ENCODE measurements around the gene ANXA6. TPM values are rescaled to one million over a fixed set of nuclear protein-coding genes. Genes with fewer than 3 reads are reported as not detected.

ANXA6 gene
- total and polyA plus RNA-seq, 9 of the 15 experiments (the other 6 are each of a cell fraction or from before 2014, with no cell fraction given): 0.70 to 13.2 (median 8.3) TPM

GRCh38 chr5:151158287-151158661 lies 695 bp upstream of the ANXA6 start:
- no peaks in the 10 kb centered on the region for H3K9me3 ChIP-seq (replicated peaks; ENCODE audit: control insufficient read depth, insufficient read depth, low read depth, low read length)
- DNase-seq (ENCODE audit: extremely low read depth in 1 of 4, low spot score in 3 of 4) (peak; percentile 65 to 85 (median 77)), ATAC-seq (peak; percentile 75), FAIRE-seq (peak; percentile 87)
- peak overlapping the region; percentile 40 to 88; a peak in 3 of 4 replicates for H3K9ac ChIP-seq (ENCODE audit: insufficient read depth in 1 of 2, low read depth in 2 of 2, low read length in 2 of 2)
- H3K27me3 ChIP-seq (ENCODE audit: control insufficient read depth in 2 of 2, insufficient read depth in 2 of 2, low read length in 2 of 2): peaks cover 0 to 2% of the 10 kb centered on the region in 2 experiments; a peak in 1 of 5 replicates
- peaks cover 24 to 25% of the 10 kb centered on the region in 2 experiments for H3K4me1 ChIP-seq (replicated peaks in 1 of 2; ENCODE audit: control insufficient read depth in 2 of 2, insufficient read depth in 2 of 2, low read length in 2 of 2)
- no peaks in the 10 kb centered on the region for H3K9me1 ChIP-seq (ENCODE audit: control insufficient read depth, insufficient read depth, low read length)
- no peaks in the 10 kb centered on the region for H3K79me2 ChIP-seq (ENCODE audit: control insufficient read depth, insufficient read depth, low read length)
- no peaks in the 10 kb centered on the region for H3K36me3 ChIP-seq (ENCODE audit: control insufficient read depth, insufficient read depth, low read length)
- peak overlapping the region; percentile 43; the same call in 1 of the 2 replicates for H3K4me3 ChIP-seq
- H4K20me1 ChIP-seq (replicated peaks; ENCODE audit: control insufficient read depth, insufficient read depth, low read length): no peaks in the 10 kb centered on the region
- H3K4me2 ChIP-seq (ENCODE audit: insufficient read depth, low read length): peak overlapping the region; percentile 79
- BruUV-seq (replicated peaks): no TSS peak
- peak overlapping the region; percentile 39; the same call in 1 of the 3 replicates for H3K27ac ChIP-seq (ENCODE audit: extremely low read depth, low read depth, low read length)
- CTCF ChIA-PET (ENCODE audit: low intra/inter-chr PET ratio): interaction anchor here (1.2 kb wide), 1 partner anchor 32 kb away, joined by 3 read pairs; no protein-coding TSS in a partner anchor
- peak overlapping the region; percentile 88 for H2AFZ ChIP-seq (ENCODE audit: low read depth, low read length)
- POLR2A ChIA-PET: interaction anchor here (0.6 to 1.5 kb wide), 5 partner anchors 43 to 1296 kb away, joined by 3 to 4 read pairs (median 3); no protein-coding TSS in a partner anchor
- intact Hi-C loops (cut with micrococcal nuclease) (no loop called here), in situ Hi-C loops (cut with MboI) (no loop called here)
- WGBS (ENCODE audit: insufficient coverage, low coverage, missing lambda C conversion rate): 0% methylated on average over 6 of the region's 6 CpGs
- TF ChIP-seq MAZ (CRISPR knock-in tag; conservative IDR thresholded peaks at IDR 0.05 in 1 of 2, IDR thresholded peaks at IDR 0.05 in 1 of 2): peak in 1 of 2 experiments; percentile 36; a peak in 1 of 4 replicates
- peak; percentile 60 for TF ChIP-seq CBFA2T3 (IDR thresholded peaks at IDR 0.05)
- TF ChIP-seq TEAD1 (CRISPR knock-in tag; IDR thresholded peaks at IDR 0.05): 0 out of 4 replicates have a peak, but pooled peaks of 1 of the 2 experiments have one; percentile 3
- TF ChIP-seq JUND (IDR thresholded peaks at IDR 0.05; ENCODE audit: borderline replicate concordance, low read depth, low read length): no peak
- peak; percentile 40; the same call in 1 of the 3 replicates for TF ChIP-seq JUND (tag; IDR thresholded peaks at IDR 0.05; ENCODE audit: borderline replicate concordance, low read depth, low read length)
- TF ChIP-seq GATAD2B (IDR thresholded peaks at IDR 0.05; ENCODE audit: borderline replicate concordance): peak; percentile 27; the same call in 1 of the 2 replicates
- TF ChIP-seq ELF2 (CRISPR knock-in tag; IDR thresholded peaks at IDR 0.05): no peak
- TF ChIP-seq, protein P1, sequence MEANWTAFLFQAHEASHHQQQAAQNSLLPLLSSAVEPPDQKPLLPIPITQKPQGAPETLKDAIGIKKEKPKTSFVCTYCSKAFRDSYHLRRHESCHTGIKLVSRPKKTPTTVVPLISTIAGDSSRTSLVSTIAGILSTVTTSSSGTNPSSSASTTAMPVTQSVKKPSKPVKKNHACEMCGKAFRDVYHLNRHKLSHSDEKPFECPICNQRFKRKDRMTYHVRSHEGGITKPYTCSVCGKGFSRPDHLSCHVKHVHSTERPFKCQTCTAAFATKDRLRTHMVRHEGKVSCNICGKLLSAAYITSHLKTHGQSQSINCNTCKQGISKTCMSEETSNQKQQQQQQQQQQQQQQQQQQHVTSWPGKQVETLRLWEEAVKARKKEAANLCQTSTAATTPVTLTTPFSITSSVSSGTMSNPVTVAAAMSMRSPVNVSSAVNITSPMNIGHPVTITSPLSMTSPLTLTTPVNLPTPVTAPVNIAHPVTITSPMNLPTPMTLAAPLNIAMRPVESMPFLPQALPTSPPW (CRISPR knock-in tag; IDR thresholded peaks at IDR 0.05): peak; percentile 76
- TF ChIP-seq LEF1 (IDR thresholded peaks at IDR 0.05): 0 out of 2 replicates have a peak, but pooled peaks have one; percentile 19
- TF ChIP-seq, protein P2, sequence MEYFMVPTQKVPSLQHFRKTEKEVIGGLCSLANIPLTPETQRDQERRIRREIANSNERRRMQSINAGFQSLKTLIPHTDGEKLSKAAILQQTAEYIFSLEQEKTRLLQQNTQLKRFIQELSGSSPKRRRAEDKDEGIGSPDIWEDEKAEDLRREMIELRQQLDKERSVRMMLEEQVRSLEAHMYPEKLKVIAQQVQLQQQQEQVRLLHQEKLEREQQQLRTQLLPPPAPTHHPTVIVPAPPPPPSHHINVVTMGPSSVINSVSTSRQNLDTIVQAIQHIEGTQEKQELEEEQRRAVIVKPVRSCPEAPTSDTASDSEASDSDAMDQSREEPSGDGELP (CRISPR knock-in tag; IDR thresholded peaks at IDR 0.05; ENCODE audit: borderline replicate concordance): no peak
- TF ChIP-seq CC2D1A (IDR thresholded peaks at IDR 0.05): peak; percentile 63; the same call in 1 of the 2 replicates
- peak; percentile 62; the same call in 1 of the 2 replicates for TF ChIP-seq SMARCA4 (IDR thresholded peaks at IDR 0.05)
- TF ChIP-seq MLLT1 (IDR thresholded peaks at IDR 0.05): no peak
- TF ChIP-seq L3MBTL2 (IDR thresholded peaks at IDR 0.05): peak; percentile 75
- TF ChIP-seq KLF16 (IDR thresholded peaks at IDR 0.05): peak; percentile 8; the same call in 1 of the 2 replicates
- peak; percentile 62 for TF ChIP-seq CTBP1 (IDR thresholded peaks at IDR 0.05; ENCODE audit: borderline replicate concordance)
- 0 out of 2 replicates have a peak, but pooled peaks have one; percentile 7 for TF ChIP-seq POLR2A (conservative IDR thresholded peaks at IDR 0.05)
- TF ChIP-seq FOXJ3 (CRISPR knock-in tag; IDR thresholded peaks at IDR 0.05): no peak
- peak in 1 of 2 experiments; percentile 61; a peak in 2 of 4 replicates for TF ChIP-seq RCOR1 (IDR thresholded peaks at IDR 0.05; ENCODE audit: borderline replicate concordance in 1 of 2, low read depth in 2 of 2, low read length in 2 of 2)
- 0 out of 2 replicates have a peak, but pooled peaks have one; percentile 27 for TF ChIP-seq ZBTB7A (IDR thresholded peaks at IDR 0.05; ENCODE audit: borderline replicate concordance, control insufficient read depth, low read depth, low read length)
- TF ChIP-seq DACH1 (IDR thresholded peaks at IDR 0.05; ENCODE audit: partially characterized antibody): peak; percentile 34
